ENCODE measurements around the gene ISM2. TPM values are rescaled to one million over a fixed set of nuclear protein-coding genes. Genes with fewer than 3 reads are reported as not detected.

The ISM2 gene
- total and polyA plus RNA-seq, 2 of the 13 experiments (the other 11 are each of a cell fraction or from before 2014, with no cell fraction given): 1.8 to 40.7 TPM

- TF ChIP-seq HMGXB4 (CRISPR knock-in tag; IDR thresholded peaks at IDR 0.05; ENCODE audit: borderline replicate concordance in 1 of 2, low read depth in 1 of 2): 0 out of 4 replicates have a peak, but pooled peaks of 1 of the 2 experiments have one; percentile 6
- TF ChIP-seq ZNF770 (CRISPR knock-in tag; IDR thresholded peaks at IDR 0.05): peak; percentile 67
- TF ChIP-seq ARNTL (CRISPR knock-in tag; IDR thresholded peaks at IDR 0.05): 0 out of 2 replicates have a peak, but pooled peaks have one; percentile 11
- TF ChIP-seq ZNF687 (CRISPR knock-in tag; IDR thresholded peaks at IDR 0.05): peak; percentile 66
- TF ChIP-seq ZBTB7A (CRISPR knock-in tag; IDR thresholded peaks at IDR 0.05): 0 out of 2 replicates have a peak, but pooled peaks have one; percentile 25
- 0 out of 2 replicates have a peak, but pooled peaks have one; percentile 15 for TF ChIP-seq ZNF138 (CRISPR knock-in tag; IDR thresholded peaks at IDR 0.05; ENCODE audit: low read depth)
- TF ChIP-seq PHF8 (CRISPR knock-in tag; IDR thresholded peaks at IDR 0.05): peak; percentile 40
- TF ChIP-seq ZNF788 (CRISPR knock-in tag; IDR thresholded peaks at IDR 0.05; ENCODE audit: borderline replicate concordance): peak; percentile 43; the same call in 1 of the 2 replicates
- 0 out of 2 replicates have a peak, but pooled peaks have one; percentile 7 for TF ChIP-seq ZSCAN9 (CRISPR knock-in tag; IDR thresholded peaks at IDR 0.05; ENCODE audit: borderline replicate concordance)
- TF ChIP-seq POGK (CRISPR knock-in tag; conservative IDR thresholded peaks at IDR 0.05): 0 out of 2 replicates have a peak, but pooled peaks have one; percentile 25
- TF ChIP-seq ZFX (CRISPR knock-in tag; IDR thresholded peaks at IDR 0.05; ENCODE audit: low read depth): peak; percentile 41
- peak; percentile 73 for TF ChIP-seq AGO2 (optimal IDR thresholded peaks at IDR 0.05; ENCODE audit: low read depth, low read length)
- TF ChIP-seq ZNF891 (CRISPR knock-in tag; IDR thresholded peaks at IDR 0.05): peak; percentile 86; the same call in 1 of the 2 replicates
- TF ChIP-seq TBX2 (CRISPR knock-in tag; IDR thresholded peaks at IDR 0.05; ENCODE audit: borderline replicate concordance): peak; percentile 73; the same call in 1 of the 2 replicates
- TF ChIP-seq ARHGAP35 (CRISPR knock-in tag; IDR thresholded peaks at IDR 0.05; ENCODE audit: borderline replicate concordance): 0 out of 2 replicates have a peak, but pooled peaks have one; percentile 14
These were observed 40.2 kb downstream of the ISM2 start (continued) for GRCh38 chr14:77458249-77458950.

Measured in HepG2 (cell line).